ENCODE results near the gene BRD3.

BRD3 gene

DNA sequence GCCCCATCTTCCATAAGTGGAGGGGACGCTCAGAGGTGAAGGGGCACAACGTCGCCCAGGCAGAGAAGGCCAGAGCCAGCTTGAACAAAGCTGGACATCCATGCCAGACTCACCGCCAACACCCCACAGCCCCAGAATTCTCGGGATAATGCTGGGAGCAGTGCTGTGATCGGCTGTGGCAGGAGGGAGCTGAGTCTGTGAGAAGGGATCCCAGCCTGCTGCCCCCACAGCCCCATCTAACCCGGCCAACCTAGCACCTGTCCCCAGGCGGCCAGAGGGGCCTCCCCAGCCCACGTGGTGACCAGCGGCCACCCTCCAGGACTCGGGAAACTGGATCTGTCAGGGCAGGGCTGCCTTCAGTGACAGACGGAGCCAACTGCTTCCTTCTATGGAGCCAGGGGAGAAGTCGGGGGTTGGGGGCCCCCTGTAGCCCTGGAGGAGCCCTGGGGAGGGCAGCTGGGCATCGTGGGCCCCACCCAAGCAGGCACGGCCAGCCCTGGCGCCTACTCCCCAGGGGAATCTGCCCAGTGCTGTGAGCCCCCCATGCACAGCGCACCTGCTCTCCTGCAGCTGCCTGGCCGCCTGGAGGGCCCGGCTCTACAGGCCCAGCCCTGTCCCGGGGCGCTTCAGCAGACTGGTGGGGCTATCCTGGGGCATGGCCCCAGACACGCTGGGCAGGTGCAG, 6.0 kb downstream of the BRD3 start:
- TF ChIP-seq, protein P1, sequence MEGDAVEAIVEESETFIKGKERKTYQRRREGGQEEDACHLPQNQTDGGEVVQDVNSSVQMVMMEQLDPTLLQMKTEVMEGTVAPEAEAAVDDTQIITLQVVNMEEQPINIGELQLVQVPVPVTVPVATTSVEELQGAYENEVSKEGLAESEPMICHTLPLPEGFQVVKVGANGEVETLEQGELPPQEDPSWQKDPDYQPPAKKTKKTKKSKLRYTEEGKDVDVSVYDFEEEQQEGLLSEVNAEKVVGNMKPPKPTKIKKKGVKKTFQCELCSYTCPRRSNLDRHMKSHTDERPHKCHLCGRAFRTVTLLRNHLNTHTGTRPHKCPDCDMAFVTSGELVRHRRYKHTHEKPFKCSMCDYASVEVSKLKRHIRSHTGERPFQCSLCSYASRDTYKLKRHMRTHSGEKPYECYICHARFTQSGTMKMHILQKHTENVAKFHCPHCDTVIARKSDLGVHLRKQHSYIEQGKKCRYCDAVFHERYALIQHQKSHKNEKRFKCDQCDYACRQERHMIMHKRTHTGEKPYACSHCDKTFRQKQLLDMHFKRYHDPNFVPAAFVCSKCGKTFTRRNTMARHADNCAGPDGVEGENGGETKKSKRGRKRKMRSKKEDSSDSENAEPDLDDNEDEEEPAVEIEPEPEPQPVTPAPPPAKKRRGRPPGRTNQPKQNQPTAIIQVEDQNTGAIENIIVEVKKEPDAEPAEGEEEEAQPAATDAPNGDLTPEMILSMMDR (IDR thresholded peaks at IDR 0.05), result no peak
- Histone ChIP-seq H3K27ac (no peak overlapping the region), H3K36me3 (peaks cover 10% of the 10 kb centered on the region), H3K4me3 (ENCODE audit: low read depth in 1 of 2, low read length in 1 of 2) (no peak overlapping the region), H3K9me3 (no peaks in the 10 kb centered on the region), H3K27me3 (no peaks in the 10 kb centered on the region), H3K4me1 (ENCODE audit: control insufficient read depth in 1 of 2, insufficient read depth in 1 of 2, low read depth in 1 of 2, low read length in 1 of 2) (peaks cover 37 to 40% of the 10 kb centered on the region in 2 experiments)

DNA sequence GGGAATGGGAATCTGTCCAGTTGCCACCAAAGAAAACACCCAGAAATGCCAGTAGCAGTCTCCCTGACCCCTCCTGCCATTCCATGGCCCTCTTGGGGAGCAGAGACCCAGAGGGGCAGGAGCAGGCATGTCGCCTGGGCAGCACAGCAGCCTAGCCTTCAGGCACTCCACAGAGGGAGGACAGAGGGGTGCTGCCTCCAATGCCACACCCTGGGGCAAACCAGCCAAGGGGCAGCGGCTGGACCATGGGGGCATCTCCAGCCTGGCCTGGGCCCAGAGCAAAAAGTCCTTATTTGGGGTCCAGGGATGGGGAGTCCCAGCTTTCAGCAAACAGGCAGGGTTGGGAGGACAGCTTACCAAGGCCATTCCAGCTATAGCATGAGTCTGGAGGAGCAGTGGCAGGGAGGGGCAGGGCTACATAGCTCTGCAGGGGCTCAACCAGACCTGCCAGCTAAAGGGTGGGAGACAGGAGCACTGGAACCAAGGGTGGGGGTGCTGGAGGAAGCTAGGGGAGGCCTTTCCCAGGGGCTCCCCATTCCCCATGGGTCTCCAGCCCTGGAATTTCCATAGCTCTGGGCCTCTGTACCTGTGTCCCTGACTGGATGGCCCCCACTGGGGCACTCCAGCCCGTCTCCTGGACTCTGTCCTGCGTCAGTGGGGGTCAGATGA, 6.7 kb downstream of the BRD3 start:
- Histone ChIP-seq H3K4me3 (ENCODE audit: low read depth in 1 of 2, low read length in 1 of 2) (no peak overlapping the region), H3K27ac (no peak overlapping the region), H3K4me1 (ENCODE audit: control insufficient read depth in 1 of 2, insufficient read depth in 1 of 2, low read depth in 1 of 2, low read length in 1 of 2) (peaks cover 32 to 36% of the 10 kb centered on the region in 2 experiments), H3K36me3 (peaks cover 10% of the 10 kb centered on the region), H3K9me3 (no peaks in the 10 kb centered on the region), H3K27me3 (no peaks in the 10 kb centered on the region)
- TF ChIP-seq, protein P1 (IDR thresholded peaks at IDR 0.05), result no peak

DNA sequence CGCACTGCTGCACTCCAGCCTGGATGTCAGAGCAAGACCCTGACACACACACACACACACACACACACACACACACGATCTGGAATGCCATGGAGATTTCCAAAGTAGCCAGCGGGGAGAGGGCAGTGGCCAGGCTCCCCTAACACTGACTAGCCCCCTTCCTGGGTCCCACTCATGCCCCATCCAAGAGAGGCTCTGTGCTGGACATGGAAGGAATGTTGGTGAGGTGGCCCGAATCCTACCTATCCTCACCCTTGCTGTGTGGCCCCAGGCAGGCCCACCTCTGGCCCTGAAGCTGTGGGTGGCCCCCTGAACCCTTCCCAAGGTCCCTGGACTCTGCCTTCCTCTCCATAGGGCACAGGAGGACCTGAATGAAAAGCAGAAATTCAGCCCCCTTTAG, 7.3 kb downstream of the BRD3 start:
- Histone ChIP-seq H3K4me3 (ENCODE audit: low read depth in 1 of 2, low read length in 1 of 2) (no peak overlapping the region), H3K4me1 (ENCODE audit: control insufficient read depth in 1 of 2, insufficient read depth in 1 of 2, low read depth in 1 of 2, low read length in 1 of 2) (peaks cover 30 to 35% of the 10 kb centered on the region in 2 experiments), H3K9me3 (no peaks in the 10 kb centered on the region), H3K27me3 (no peaks in the 10 kb centered on the region), H3K36me3 (peaks cover 10% of the 10 kb centered on the region), H3K27ac (no peak overlapping the region)
- TF ChIP-seq, protein P1 (IDR thresholded peaks at IDR 0.05), result no peak

DNA sequence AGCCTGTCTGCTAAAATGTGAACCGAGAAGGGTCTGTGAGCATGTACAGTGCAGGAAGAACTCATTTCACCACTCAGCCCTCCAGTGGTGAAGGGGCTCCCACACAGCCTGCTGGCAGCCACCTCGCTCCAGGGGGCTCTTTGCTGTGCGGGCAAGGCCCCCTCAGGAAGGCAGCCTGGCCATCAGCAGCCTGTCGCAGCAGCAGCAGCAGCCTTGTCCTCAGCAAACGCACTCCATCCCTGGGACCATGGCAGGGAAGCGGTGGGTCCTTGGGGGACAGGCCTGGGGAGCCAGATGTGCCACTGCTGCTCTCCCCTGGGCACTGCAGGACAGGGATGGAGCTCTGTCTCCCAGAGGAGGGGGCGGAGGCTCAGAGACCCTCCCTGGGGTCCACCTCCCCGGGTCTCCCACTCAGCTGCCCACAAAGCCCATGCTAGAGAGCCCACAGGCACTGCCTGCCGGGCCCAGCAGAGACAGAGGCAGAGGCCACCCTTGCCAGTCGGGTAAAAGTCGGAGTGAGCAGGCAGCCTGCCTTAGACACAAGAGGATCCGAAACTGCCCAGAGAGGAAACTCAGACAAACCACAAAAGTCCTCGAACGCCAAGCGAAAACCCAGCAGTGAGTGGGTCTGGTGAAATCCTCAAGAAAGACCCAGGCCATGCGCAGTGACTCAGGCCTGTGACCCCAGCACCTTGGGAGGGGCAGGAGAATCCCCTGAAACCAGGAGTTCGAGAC, 8.0 kb downstream of the BRD3 start:
- H3K36me3 ChIP-seq, result peaks cover 10% of the 10 kb centered on the region
- H3K4me3 ChIP-seq (ENCODE audit: low read depth in 1 of 2, low read length in 1 of 2), result no peak overlapping the region
- H3K27ac ChIP-seq, result peak overlapping the region; percentile 35
- H3K4me1 ChIP-seq (ENCODE audit: control insufficient read depth in 1 of 2, insufficient read depth in 1 of 2, low read depth in 1 of 2, low read length in 1 of 2), result peaks cover 29% of the 10 kb centered on the region in 2 experiments
- no peaks in the 10 kb centered on the region for H3K9me3 ChIP-seq
- H3K27me3 ChIP-seq, result no peaks in the 10 kb centered on the region
- TF ChIP-seq, protein P1 (IDR thresholded peaks at IDR 0.05), result no peak

DNA sequence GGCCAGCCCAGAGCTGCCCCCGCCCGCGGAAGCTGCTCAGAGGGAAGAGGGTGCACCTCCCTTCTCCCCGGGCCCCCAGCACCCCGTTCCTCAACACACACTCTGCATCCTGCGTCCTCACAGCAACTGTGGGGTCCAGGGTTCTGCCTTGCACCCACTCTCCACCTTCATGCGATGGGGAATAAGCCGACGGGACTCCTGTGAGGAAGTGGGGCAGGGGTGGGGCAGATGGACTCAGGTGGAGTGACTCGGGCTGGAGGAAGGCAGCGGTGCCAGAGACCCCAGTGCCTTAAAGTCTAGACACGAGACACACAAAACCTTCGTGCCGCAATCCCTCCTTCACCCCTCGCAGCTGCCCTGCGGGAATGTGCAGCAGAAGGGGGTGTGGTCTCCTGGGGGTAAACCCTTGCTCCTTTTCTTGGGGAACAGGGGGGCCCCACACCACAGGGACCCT, 8.6 kb downstream of the BRD3 start:
- no peaks in the 10 kb centered on the region for H3K27me3 ChIP-seq
- H3K9me3 ChIP-seq, result no peaks in the 10 kb centered on the region
- no peak overlapping the region for H3K4me3 ChIP-seq (ENCODE audit: low read depth in 1 of 2, low read length in 1 of 2)
- TF ChIP-seq, protein P1 (IDR thresholded peaks at IDR 0.05), result no peak
- H3K36me3 ChIP-seq, result peaks cover 14% of the 10 kb centered on the region
- no peak overlapping the region for H3K27ac ChIP-seq
- H3K4me1 ChIP-seq (ENCODE audit: control insufficient read depth in 1 of 2, insufficient read depth in 1 of 2, low read depth in 1 of 2, low read length in 1 of 2), result peaks cover 24 to 29% of the 10 kb centered on the region in 2 experiments

Measured in neutrophil (primary cell).